ENCODE data around the gene PARP6. TPM values are rescaled to one million over a fixed set of nuclear protein-coding genes. Genes with fewer than 3 reads are reported as not detected.

Gene PARP6
- total and polyA plus RNA-seq, 4 donors = 33.7 to 73.9 (median 59.9) TPM

DNA sequence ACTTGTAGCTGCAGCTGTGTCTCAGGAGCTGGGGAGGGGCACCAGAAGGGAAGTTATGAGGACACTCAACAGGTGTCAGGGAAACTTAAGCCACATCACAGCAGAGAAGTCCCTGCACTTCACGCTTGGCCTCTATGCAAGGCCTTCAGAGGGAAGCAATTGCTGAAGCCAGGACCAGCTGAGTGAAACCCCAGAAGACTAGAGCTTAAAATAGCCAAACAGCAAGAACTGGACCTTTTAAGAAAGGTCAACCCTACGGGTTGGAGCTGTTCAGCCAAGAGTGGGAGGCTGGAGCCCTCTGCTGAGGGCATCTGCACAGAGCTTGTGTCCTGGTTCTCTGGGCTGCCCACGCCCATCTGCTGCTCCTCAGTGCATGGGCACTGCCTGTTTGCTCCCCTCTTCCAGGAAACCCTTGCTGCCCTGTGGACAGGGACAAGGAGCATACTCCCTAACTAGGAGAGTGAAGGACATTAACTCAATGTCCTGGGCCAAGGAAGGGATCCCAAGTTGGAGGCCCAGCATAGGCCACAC is 70.9 kb downstream of the PARP6 start:
- H3K27me3 ChIP-seq (ENCODE audit: control insufficient read depth in 3 of 3, insufficient read depth in 3 of 3, low read length in 2 of 3) = peaks cover 0 to 4% (median 3%) of the 10 kb centered on the region in 3 donors
- peaks cover 30 to 57% (median 48%) of the 10 kb centered on the region in 4 donors for H3K36me3 ChIP-seq (ENCODE audit: control insufficient read depth in 4 of 4, insufficient read depth in 4 of 4, low read length in 4 of 4)
- no peak overlapping the region for H3K27ac ChIP-seq (ENCODE audit: low read depth in 1 of 2, low read length in 1 of 2)
- TF ChIP-seq, protein P1, sequence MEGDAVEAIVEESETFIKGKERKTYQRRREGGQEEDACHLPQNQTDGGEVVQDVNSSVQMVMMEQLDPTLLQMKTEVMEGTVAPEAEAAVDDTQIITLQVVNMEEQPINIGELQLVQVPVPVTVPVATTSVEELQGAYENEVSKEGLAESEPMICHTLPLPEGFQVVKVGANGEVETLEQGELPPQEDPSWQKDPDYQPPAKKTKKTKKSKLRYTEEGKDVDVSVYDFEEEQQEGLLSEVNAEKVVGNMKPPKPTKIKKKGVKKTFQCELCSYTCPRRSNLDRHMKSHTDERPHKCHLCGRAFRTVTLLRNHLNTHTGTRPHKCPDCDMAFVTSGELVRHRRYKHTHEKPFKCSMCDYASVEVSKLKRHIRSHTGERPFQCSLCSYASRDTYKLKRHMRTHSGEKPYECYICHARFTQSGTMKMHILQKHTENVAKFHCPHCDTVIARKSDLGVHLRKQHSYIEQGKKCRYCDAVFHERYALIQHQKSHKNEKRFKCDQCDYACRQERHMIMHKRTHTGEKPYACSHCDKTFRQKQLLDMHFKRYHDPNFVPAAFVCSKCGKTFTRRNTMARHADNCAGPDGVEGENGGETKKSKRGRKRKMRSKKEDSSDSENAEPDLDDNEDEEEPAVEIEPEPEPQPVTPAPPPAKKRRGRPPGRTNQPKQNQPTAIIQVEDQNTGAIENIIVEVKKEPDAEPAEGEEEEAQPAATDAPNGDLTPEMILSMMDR (IDR thresholded peaks at IDR 0.05; ENCODE audit: control extremely low read depth, extremely low read depth) = no peak
- ATAC-seq (ENCODE audit: insufficient read depth, low FRiP score) (no peak), DNase-seq (no peak)
- WGBS, 2 donors = 78 to 85% methylated on average over 3 of the region's 3 CpGs
- no peak overlapping the region for H3K4me3 ChIP-seq
- H3K9ac ChIP-seq (ENCODE audit: insufficient read depth in 1 of 2, low read length in 2 of 2) = no peak overlapping the region
- H3K4me1 ChIP-seq (ENCODE audit: control insufficient read depth in 5 of 5, insufficient read depth in 5 of 5, low read length in 5 of 5) = peaks cover 0 to 11% (median 0%) of the 10 kb centered on the region in 5 donors
- H3K9me3 ChIP-seq (ENCODE audit: control insufficient read depth in 4 of 4, insufficient read depth in 3 of 4, low read length in 3 of 4) = no peaks in the 10 kb centered on the region

DNA sequence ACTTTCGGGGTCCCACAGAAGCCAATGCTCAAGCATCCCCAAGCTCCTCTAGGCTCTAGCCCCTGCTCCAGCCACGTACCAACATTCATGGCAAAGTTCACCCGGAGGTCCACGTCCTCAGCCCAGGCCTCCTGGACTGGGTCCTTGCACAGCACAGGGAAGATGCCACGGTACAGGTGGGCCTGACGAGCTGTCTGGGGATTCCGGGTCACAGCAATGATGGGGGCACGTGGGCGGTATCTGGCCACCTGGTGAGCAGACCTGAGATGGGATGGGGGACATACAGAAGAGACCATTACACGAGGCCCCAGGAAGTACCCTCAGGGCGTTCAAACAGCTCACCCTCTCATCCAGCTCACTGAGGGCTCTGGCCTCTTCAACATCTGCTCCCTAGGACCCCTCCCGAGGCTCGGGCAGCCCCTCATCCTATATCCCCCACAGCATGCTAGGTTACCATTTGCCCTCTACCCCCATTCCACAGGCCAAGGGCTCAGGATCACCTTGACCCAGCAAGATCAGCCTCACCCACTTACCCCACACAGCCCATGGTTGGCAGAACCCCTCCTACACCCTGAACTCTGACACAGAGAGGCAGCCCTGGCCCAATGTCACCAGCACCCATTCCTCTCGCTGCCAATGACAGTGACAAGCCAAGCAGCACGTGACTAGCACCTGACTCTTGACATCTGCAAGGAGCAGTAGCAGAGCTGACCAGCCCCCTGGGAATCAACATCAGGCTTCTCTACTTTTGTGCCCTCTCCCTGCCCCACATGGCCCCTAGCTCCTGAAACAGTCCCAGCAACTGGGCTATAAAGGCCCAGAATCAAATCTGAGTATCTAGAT is 71.7 kb downstream of the PARP6 start:
- WGBS, 2 donors = 92 to 94% methylated on average over 15 of the region's 15 CpGs
- Histone ChIP-seq H3K4me3 (no peak overlapping the region), H3K27ac (ENCODE audit: low read depth in 1 of 2, low read length in 1 of 2) (no peak overlapping the region), H3K9ac (ENCODE audit: insufficient read depth in 1 of 2, low read length in 2 of 2) (peak overlapping the region in 1 of 2 donors; percentile 32), H3K9me3 (ENCODE audit: control insufficient read depth in 4 of 4, insufficient read depth in 3 of 4, low read length in 3 of 4) (no peaks in the 10 kb centered on the region), H3K27me3 (ENCODE audit: control insufficient read depth in 3 of 3, insufficient read depth in 3 of 3, low read length in 2 of 3) (peaks cover 0 to 4% (median 3%) of the 10 kb centered on the region in 3 donors), H3K36me3 (ENCODE audit: control insufficient read depth in 4 of 4, insufficient read depth in 4 of 4, low read length in 4 of 4) (peaks cover 22 to 51% (median 44%) of the 10 kb centered on the region in 4 donors), H3K4me1 (ENCODE audit: control insufficient read depth in 5 of 5, insufficient read depth in 5 of 5, low read length in 5 of 5) (peaks cover 0 to 11% (median 0%) of the 10 kb centered on the region in 5 donors)
- DNase-seq = no peak
- TF ChIP-seq, protein P1 (IDR thresholded peaks at IDR 0.05; ENCODE audit: control extremely low read depth, extremely low read depth) = no peak
- ATAC-seq (ENCODE audit: insufficient read depth, low FRiP score) = no peak

DNA sequence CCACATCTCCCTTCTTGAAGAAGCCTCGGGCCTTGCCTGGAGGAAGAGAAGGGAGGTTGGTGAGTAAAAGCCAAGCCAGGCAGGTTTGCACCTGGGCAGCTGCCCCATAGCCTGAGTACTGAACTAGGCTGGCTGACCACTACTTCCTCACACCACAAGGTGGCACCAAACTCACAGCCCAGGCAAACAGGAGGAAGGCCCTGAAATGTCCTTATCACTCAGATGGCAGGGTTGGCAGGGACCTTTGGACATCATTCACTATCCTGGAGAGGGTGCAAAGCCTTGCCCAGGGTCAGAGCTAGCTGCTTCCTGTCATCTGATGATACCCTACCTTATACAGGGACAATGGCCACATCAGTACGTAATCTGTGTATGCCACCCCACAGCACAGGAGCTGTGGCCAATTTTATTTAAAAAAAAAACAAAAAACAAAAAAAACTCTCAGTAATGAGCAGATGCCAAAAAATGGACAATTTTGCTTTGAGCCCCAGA is 72.6 kb downstream of the PARP6 start:
- ATAC-seq (ENCODE audit: insufficient read depth, low FRiP score) (peak; percentile 35), DNase-seq (peak; percentile 71 to 80 (median 77))
- Histone ChIP-seq H3K36me3 (ENCODE audit: control insufficient read depth in 4 of 4, insufficient read depth in 4 of 4, low read length in 4 of 4) (peaks cover 19 to 51% (median 42%) of the 10 kb centered on the region in 4 donors), H3K4me1 (ENCODE audit: control insufficient read depth in 5 of 5, insufficient read depth in 5 of 5, low read length in 5 of 5) (peaks cover 0 to 11% (median 0%) of the 10 kb centered on the region in 5 donors), H3K4me3 (no peak overlapping the region), H3K27ac (ENCODE audit: low read depth in 1 of 2, low read length in 1 of 2) (no peak overlapping the region), H3K9me3 (ENCODE audit: control insufficient read depth in 4 of 4, insufficient read depth in 3 of 4, low read length in 3 of 4) (no peaks in the 10 kb centered on the region), H3K9ac (ENCODE audit: insufficient read depth in 1 of 2, low read length in 2 of 2) (no peak overlapping the region), H3K27me3 (ENCODE audit: control insufficient read depth in 3 of 3, insufficient read depth in 3 of 3, low read length in 2 of 3) (peaks cover 0 to 4% (median 3%) of the 10 kb centered on the region in 3 donors)
- 53 to 60% methylated on average over 2 of the region's 2 CpGs for WGBS, 2 donors
- TF ChIP-seq, protein P1 (IDR thresholded peaks at IDR 0.05; ENCODE audit: control extremely low read depth, extremely low read depth) = peak; percentile 92
